NCI-H2081 treated with DMSO at 0.1 percent for 48 hours (cell line): ENCODE measurements around the gene SLCO2B1.

Experiments
- DNase-seq: peaks from one replicate; lab custom pipeline; 2025; lab: John Stamatoyannopoulos, UW

Gene SLCO2B1

GRCh38 chr11:75161506-75162095, 10.7 kb downstream of the SLCO2B1 start:
- no peak for DNase-seq

GRCh38 chr11:75162954-75163353, 12.0 kb downstream of the SLCO2B1 start:
- no peak for DNase-seq

GRCh38 chr11:75163921-75164849, 13.3 kb downstream of the SLCO2B1 start:
- no peak for DNase-seq

- no peak for DNase-seq
Measured at GRCh38 chr11:75165721-75166120, 14.8 kb downstream of the SLCO2B1 start.

GRCh38 chr11:75166791-75167190, 15.9 kb downstream of the SLCO2B1 start:
- no peak for DNase-seq

- DNase-seq: no peak
Measured at GRCh38 chr11:75167617-75168016, 16.7 kb downstream of the SLCO2B1 start.

GRCh38 chr11:75169101-75169885, 18.4 kb downstream of the SLCO2B1 start:
- no peak for DNase-seq

- no peak for DNase-seq
Measured at GRCh38 chr11:75170516-75171201, 19.8 kb downstream of the SLCO2B1 start.

GRCh38 chr11:75173336-75173735, 22.4 kb downstream of the SLCO2B1 start:
- no peak for DNase-seq

GRCh38 chr11:75174781-75175370, 24.0 kb downstream of the SLCO2B1 start:
- no peak for DNase-seq

GRCh38 chr11:75182664-75183063, 31.8 kb downstream of the SLCO2B1 start:
- no peak for DNase-seq

GRCh38 chr11:75184051-75184450, 33.1 kb downstream of the SLCO2B1 start:
- no peak for DNase-seq

GRCh38 chr11:75184757-75185425, 34.0 kb downstream of the SLCO2B1 start:
- no peak for DNase-seq

- no peak for DNase-seq
Measured at GRCh38 chr11:75185866-75186265, 35.0 kb downstream of the SLCO2B1 start.

- DNase-seq: no peak
Measured at GRCh38 chr11:75186999-75187398, 36.1 kb downstream of the SLCO2B1 start.

- no peak for DNase-seq
Measured at GRCh38 chr11:75188671-75189070, 37.8 kb downstream of the SLCO2B1 start.

- DNase-seq: no peak
Measured at GRCh38 chr11:75189108-75189507, 38.2 kb downstream of the SLCO2B1 start.

- no peak for DNase-seq
Measured at GRCh38 chr11:75189911-75190310, 39.0 kb downstream of the SLCO2B1 start.

GRCh38 chr11:75190652-75191329, 39.9 kb downstream of the SLCO2B1 start:
- DNase-seq: no peak

GRCh38 chr11:75191330-75191717, 40.4 kb downstream of the SLCO2B1 start:
- no peak for DNase-seq

GRCh38 chr11:75193271-75193670, 42.4 kb downstream of the SLCO2B1 start:
- no peak for DNase-seq
